BE2C (cell line): ENCODE results near the gene EXOC6B.

ENCODE experiments used
- DNase-seq: peaks from one replicate; pipeline ENCODE4 v3.0.0-alpha.2; 2020
- H3K27me3 ChIP-seq: fragments of 250-450 bp; sonication (Bioruptor Pico); 2 replicates; pipeline ENCODE4 v1.5.1; 2020; ENCODE audit warnings: mild to moderate bottlenecking
- H3K36me3 ChIP-seq: fragments of 250-450 bp; sonication (Bioruptor Pico); 2 replicates; pipeline ENCODE4 v1.5.1; 2020; ENCODE audit warnings: mild to moderate bottlenecking
- H3K4me1 ChIP-seq: fragments of 250-450 bp; sonication (Bioruptor Pico); 2 replicates; pipeline ENCODE4 v1.5.1; 2020
- H3K4me3 ChIP-seq: 2 replicates; pipeline ENCODE4 v1.5.1; 2011; ENCODE audit warnings: low read depth, low read length
- H3K9me3 ChIP-seq: fragments of 250-450 bp; sonication (Bioruptor Pico); 2 replicates; pipeline ENCODE4 v1.5.1; 2020
- TF ChIP-seq, protein P1 (sequence below): IDR thresholded peaks from 2 replicates; pipeline ENCODE4 v1.5.1; 2012; ENCODE audit warnings: mild to moderate bottlenecking, low read depth, low read length

EXOC6B gene

GRCh38 chr2:72222829-72223564 lies 602.8 kb downstream of the EXOC6B start:
- Histone ChIP-seq H3K9me3 (no peaks in the 10 kb centered on the region), H3K27me3 (no peaks in the 10 kb centered on the region), H3K4me1 (no peaks in the 10 kb centered on the region), H3K4me3 (no peak overlapping the region), H3K36me3 (no peaks in the 10 kb centered on the region)
- TF ChIP-seq, protein P1, sequence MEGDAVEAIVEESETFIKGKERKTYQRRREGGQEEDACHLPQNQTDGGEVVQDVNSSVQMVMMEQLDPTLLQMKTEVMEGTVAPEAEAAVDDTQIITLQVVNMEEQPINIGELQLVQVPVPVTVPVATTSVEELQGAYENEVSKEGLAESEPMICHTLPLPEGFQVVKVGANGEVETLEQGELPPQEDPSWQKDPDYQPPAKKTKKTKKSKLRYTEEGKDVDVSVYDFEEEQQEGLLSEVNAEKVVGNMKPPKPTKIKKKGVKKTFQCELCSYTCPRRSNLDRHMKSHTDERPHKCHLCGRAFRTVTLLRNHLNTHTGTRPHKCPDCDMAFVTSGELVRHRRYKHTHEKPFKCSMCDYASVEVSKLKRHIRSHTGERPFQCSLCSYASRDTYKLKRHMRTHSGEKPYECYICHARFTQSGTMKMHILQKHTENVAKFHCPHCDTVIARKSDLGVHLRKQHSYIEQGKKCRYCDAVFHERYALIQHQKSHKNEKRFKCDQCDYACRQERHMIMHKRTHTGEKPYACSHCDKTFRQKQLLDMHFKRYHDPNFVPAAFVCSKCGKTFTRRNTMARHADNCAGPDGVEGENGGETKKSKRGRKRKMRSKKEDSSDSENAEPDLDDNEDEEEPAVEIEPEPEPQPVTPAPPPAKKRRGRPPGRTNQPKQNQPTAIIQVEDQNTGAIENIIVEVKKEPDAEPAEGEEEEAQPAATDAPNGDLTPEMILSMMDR, result no peak
- DNase-seq, result no peak

- Histone ChIP-seq H3K4me3 (no peak overlapping the region), H3K4me1 (no peaks in the 10 kb centered on the region), H3K27me3 (no peaks in the 10 kb centered on the region), H3K36me3 (no peaks in the 10 kb centered on the region), H3K9me3 (no peaks in the 10 kb centered on the region)
- TF ChIP-seq, protein P1, result peak; percentile 34
- peak; percentile 14 for DNase-seq
Observed at GRCh38 chr2:72220170-72220569, 605.7 kb downstream of the EXOC6B start.

DNA sequence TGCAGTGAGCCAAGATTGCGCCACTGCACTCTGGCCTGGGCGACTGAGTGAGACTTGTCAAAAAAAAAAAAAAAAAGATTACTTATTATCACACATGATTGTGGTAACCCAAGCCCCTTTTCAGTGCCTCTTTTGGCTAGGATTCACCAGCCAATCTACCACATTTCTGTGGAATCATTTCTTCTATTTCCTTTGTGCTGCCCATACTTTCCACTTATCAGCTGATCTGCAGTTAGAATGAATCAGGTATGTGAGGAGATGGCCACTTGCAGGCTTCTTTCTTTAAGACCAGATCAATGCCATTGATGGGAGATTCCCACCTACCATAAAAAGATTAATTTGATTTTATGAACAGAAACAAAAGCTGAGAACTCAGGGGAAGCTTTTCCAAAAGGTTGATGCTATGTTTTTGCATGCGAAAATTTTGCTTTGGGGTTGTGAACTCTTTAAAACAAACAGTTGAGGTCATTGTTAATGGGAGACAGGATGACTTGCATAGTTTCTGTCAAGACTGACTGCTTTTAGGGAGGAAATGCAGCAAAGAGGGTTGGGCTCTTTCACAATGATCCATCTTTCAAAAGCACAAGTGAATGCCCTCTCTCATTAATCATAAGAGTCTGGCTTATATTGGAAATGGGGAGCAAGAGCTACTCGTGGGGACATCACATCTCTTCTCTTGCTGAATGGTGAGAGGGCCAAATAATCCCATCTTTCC lies 611.2 kb downstream of the EXOC6B start:
- Histone ChIP-seq H3K9me3 (no peaks in the 10 kb centered on the region), H3K27me3 (no peaks in the 10 kb centered on the region), H3K36me3 (no peaks in the 10 kb centered on the region), H3K4me3 (no peak overlapping the region), H3K4me1 (no peaks in the 10 kb centered on the region)
- DNase-seq, result no peak
- TF ChIP-seq, protein P1, result no peak

DNA sequence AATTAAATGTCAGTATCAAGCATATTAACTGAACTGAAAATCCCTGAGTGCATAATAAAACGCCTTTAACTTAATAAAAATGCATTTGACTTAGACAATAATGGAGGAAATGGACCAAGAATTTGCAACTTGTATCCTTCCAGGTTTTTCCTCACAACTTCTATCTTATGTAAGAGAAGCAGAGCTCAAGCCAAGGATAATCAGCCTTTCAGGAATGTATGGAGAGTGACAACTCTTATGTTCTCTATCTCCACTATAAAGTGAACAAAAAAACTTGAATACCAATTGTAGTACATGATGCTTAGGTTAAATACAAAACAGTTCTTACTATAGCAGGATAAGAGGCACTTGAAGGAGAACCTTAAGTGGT lies 613.4 kb downstream of the EXOC6B start:
- TF ChIP-seq, protein P1, result no peak
- DNase-seq, result no peak
- H3K4me3 ChIP-seq, result no peak overlapping the region
- H3K9me3 ChIP-seq, result no peaks in the 10 kb centered on the region
- H3K36me3 ChIP-seq, result no peaks in the 10 kb centered on the region
- no peaks in the 10 kb centered on the region for H3K27me3 ChIP-seq
- H3K4me1 ChIP-seq, result no peaks in the 10 kb centered on the region

- Histone ChIP-seq H3K4me3 (no peak overlapping the region), H3K36me3 (no peaks in the 10 kb centered on the region), H3K27me3 (no peaks in the 10 kb centered on the region), H3K9me3 (no peaks in the 10 kb centered on the region), H3K4me1 (no peaks in the 10 kb centered on the region)
- TF ChIP-seq, protein P1, result no peak
- DNase-seq, result no peak
Observed at GRCh38 chr2:72211777-72212485, 613.9 kb downstream of the EXOC6B start.
